ENCODE measurements around the gene PDZK1. TPM values are rescaled to one million over a fixed set of nuclear protein-coding genes. Genes with fewer than 3 reads are reported as not detected.
A peak's percentile ranks its signal among the peaks of the same experiment; 100 is the strongest.

The PDZK1 gene
- total RNA-seq (1 to 10 TPM in 3 of 5 donors, not detected in 2; 3.2 to 5.1 (median 3.5) TPM), polyA plus RNA-seq (1 to 10 TPM in 1 of 3 donors, under 1 TPM in 2; 0.13 to 2.1 (median 0.62) TPM)
- long read RNA-seq, donor 1 = 0 reads
- long read RNA-seq, donor 2, partial matches to known transcripts = 0 of 3 reads
- long read RNA-seq, donor 2, other reads (novel, unspliced or antisense) = 0 of 3 reads
- long read RNA-seq, donor 3 = 0 reads
- long read RNA-seq, donor 4 = 0 reads
- long read RNA-seq, donor 5, partial matches to known transcripts = 0 of 1 reads
- long read RNA-seq, donor 5, other reads (novel, unspliced or antisense) = 0 of 1 reads
- long read RNA-seq, donor 6 = 0 reads
- long read RNA-seq, donor 7 = 0 reads
- long read RNA-seq, donor 8 = 0 reads
- long read RNA-seq, donor 9 = 0 reads
- long read RNA-seq, donor 10 = 0 reads

DNA sequence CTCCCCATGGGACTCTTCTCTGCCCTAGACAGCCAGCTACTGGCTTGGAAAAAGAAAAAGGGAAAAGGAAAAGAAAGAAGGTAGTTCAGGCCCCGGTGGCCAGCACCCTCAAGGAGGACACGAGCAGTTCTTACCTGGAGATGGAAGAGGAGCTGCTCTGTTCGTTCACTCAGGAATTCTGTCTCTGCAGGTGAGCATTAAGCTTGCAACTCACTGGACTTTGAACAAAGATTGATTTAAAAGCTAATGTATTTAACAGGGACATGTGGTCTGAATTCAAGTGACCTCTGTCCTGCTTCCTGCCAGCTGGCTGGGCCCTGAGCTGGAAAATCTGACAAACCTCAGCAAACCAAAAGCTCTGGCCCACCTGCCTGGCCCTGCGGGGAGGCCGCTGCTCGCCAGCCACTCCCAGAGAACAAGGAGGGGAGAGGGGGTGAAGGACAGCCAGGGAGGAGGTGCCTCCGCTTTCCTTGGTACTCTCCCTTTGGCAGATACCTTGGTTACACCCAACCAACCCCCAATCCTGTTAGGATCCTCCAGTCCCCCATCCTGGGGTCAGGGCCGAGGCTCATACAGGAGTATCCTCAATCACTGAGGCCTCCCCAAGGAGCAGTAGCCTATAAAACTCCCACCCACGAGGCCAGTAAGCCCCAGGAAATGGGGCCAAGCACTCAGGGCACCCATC lies at the start of gene PDZK1:
Gene PDZK1, minus strand, starts transcription at position 186 of the 685 bp plus-strand sequence. CDS start 19,347 bp downstream, outside the sequence.
- H3K27me3 ChIP-seq = no peaks in the 10 kb centered on the region
- peak within 1 kb of the TSS in 1 of 5 donors; percentile 34 for H3K27ac ChIP-seq
- WGBS, 5 donors = 56 to 69% (median 65%) methylated on average over 9 of the region's 9 CpGs
- no peak for TF ChIP-seq POLR2AphosphoS5 (IDR thresholded peaks at IDR 0.05)
- TF ChIP-seq CTCF (IDR thresholded peaks at IDR 0.05) = no peak
- no peak for TF ChIP-seq EP300 (IDR thresholded peaks at IDR 0.05)
- TF ChIP-seq POLR2A (IDR thresholded peaks at IDR 0.05) = no peak
- no peaks in the 10 kb centered on the region for H3K9me3 ChIP-seq
- DNase-seq = peak in 1 of 2 donors; percentile 65
- no peaks in the 10 kb centered on the region for H3K36me3 ChIP-seq
- intact Hi-C loops (cut with DNase I; ENCODE audit: low total_unique reads) = no loop called here
- peaks cover 0 to 19% (median 0%) of the 10 kb centered on the region in 4 donors for H3K4me1 ChIP-seq
- H3K4me3 ChIP-seq = no peak within 1 kb of the TSS

DNA sequence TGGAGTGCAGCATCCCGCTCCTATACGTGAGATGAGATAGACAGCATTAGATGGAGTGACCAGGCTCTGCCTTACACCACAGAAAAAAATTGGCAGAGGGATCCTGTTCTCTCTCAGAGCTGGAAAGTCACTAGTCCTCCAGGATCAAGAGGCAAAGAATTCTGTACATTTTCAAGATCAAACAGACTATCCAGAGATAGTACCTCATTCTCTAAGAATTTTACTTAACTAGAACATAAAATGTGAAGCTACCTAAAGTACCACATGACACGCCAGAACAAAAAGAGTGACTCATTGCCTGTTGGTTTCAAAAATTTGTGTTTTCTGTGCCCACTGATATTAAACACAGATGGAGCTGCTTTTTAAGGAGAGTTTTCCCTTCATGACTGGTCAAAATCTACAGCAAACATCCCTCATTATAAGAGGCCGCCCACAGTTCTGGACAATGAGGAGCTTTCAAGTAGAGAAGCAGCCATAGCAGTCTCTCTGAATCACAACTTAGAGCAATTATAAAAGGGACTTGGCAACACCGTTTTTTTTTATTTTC lies 44.4 kb upstream of the PDZK1 start:
- peaks cover 28 to 83% (median 80%) of the 10 kb centered on the region in 4 donors for H3K36me3 ChIP-seq
- peaks cover 0 to 15% (median 0%) of the 10 kb centered on the region in 4 donors for H3K4me1 ChIP-seq
- no peak overlapping the region for H3K4me3 ChIP-seq
- WGBS, 5 donors = 80 to 87% (median 83%) methylated on average over 5 of the region's 5 CpGs
- TF ChIP-seq POLR2A (IDR thresholded peaks at IDR 0.05) (no peak), EP300 (IDR thresholded peaks at IDR 0.05) (no peak), POLR2AphosphoS5 (IDR thresholded peaks at IDR 0.05) (no peak), CTCF (IDR thresholded peaks at IDR 0.05) (no peak)
- intact Hi-C loops (cut with DNase I; ENCODE audit: low total_unique reads) = no loop called here
- no peaks in the 10 kb centered on the region for H3K9me3 ChIP-seq
- H3K27me3 ChIP-seq = no peaks in the 10 kb centered on the region
- DNase-seq = no peak
- no peak overlapping the region for H3K27ac ChIP-seq

DNA sequence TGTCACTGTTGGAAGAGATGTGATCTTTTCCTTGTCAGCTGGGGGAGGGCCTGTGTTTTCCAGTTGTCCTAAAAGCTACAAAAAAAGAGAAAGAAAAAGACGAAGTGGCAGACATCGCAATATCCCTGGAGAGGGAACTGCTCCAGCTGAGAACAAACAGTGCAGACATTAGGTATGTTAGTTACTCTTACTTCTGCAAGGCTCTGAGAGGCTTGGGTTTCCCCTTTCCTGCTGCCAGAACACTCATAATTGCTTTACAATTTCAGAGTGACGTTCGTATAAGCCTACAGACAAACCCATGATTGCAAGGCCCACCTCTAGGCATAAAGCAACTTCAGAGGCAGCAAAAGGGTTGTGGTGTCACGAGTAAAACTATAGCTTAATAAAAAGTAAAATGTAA lies 43.3 kb upstream of the PDZK1 start:
- H3K36me3 ChIP-seq = peaks cover 37 to 87% (median 83%) of the 10 kb centered on the region in 4 donors
- WGBS, 5 donors = 72 to 87% (median 86%) methylated on average over 5 of the region's 5 CpGs
- peaks cover 0 to 15% (median 0%) of the 10 kb centered on the region in 4 donors for H3K4me1 ChIP-seq
- DNase-seq = no peak
- intact Hi-C loops (cut with DNase I; ENCODE audit: low total_unique reads) = no loop called here
- TF ChIP-seq CTCF (IDR thresholded peaks at IDR 0.05) = no peak
- TF ChIP-seq POLR2A (IDR thresholded peaks at IDR 0.05) = no peak
- TF ChIP-seq POLR2AphosphoS5 (IDR thresholded peaks at IDR 0.05) = no peak
- no peak for TF ChIP-seq EP300 (IDR thresholded peaks at IDR 0.05)
- no peak overlapping the region for H3K4me3 ChIP-seq
- H3K9me3 ChIP-seq = no peaks in the 10 kb centered on the region
- H3K27ac ChIP-seq = no peak overlapping the region
- no peaks in the 10 kb centered on the region for H3K27me3 ChIP-seq
